DMS153 (cell line): ENCODE data around the gene CHAMP1.

Experiments used
- DNase-seq: peaks from one replicate; lab custom pipeline; 2025; lab: John Stamatoyannopoulos, UW

The CHAMP1 gene

GRCh38 chr13:114314074-114314912 lies at the start of gene CHAMP1:
Gene CHAMP1, plus strand, starts transcription at chr13:114314503. Its CDS starts 9,340 bp downstream, at chr13:114323843.
- peak; percentile 89 for DNase-seq

GRCh38 chr13:114264886-114265611 lies 49.3 kb upstream of the CHAMP1 start:
- DNase-seq, result no peak

GRCh38 chr13:114266241-114266640 lies 48.1 kb upstream of the CHAMP1 start:
- no peak for DNase-seq

- no peak for DNase-seq
These were observed 45.7 kb upstream of the CHAMP1 start for GRCh38 chr13:114268344-114269280.

- no peak for DNase-seq
These were observed 45.0 kb upstream of the CHAMP1 start for GRCh38 chr13:114269281-114269770.

GRCh38 chr13:114272977-114273376 lies 41.3 kb upstream of the CHAMP1 start:
- no peak for DNase-seq

- DNase-seq, result no peak
These were observed 39.0 kb upstream of the CHAMP1 start for GRCh38 chr13:114275304-114275703.

GRCh38 chr13:114279146-114279545 lies 35.2 kb upstream of the CHAMP1 start:
- no peak for DNase-seq

- DNase-seq, result no peak
These were observed 34.4 kb upstream of the CHAMP1 start for GRCh38 chr13:114279758-114280355.

- DNase-seq, result peak; percentile 74
These were observed 32.8 kb upstream of the CHAMP1 start, which contains the start of gene UPF3A for GRCh38 chr13:114281351-114282040. Gene UPF3A, plus strand, starts transcription at chr13:114281601. Its CDS starts 39 bp downstream, at chr13:114281640.

GRCh38 chr13:114282041-114282670 lies 32.1 kb upstream of the CHAMP1 start:
- no peak for DNase-seq

GRCh38 chr13:114283576-114283975 lies 30.7 kb upstream of the CHAMP1 start:
- no peak for DNase-seq

- DNase-seq, result no peak
These were observed 29.6 kb upstream of the CHAMP1 start for GRCh38 chr13:114284680-114285079.

- no peak for DNase-seq
These were observed 29.0 kb upstream of the CHAMP1 start for GRCh38 chr13:114285166-114285808.

GRCh38 chr13:114286808-114287207 lies 27.5 kb upstream of the CHAMP1 start:
- DNase-seq, result no peak

- no peak for DNase-seq
These were observed 26.1 kb upstream of the CHAMP1 start for GRCh38 chr13:114288157-114288591.

GRCh38 chr13:114296448-114296847 lies 17.9 kb upstream of the CHAMP1 start:
- no peak for DNase-seq

GRCh38 chr13:114296902-114297301 lies 17.4 kb upstream of the CHAMP1 start:
- no peak for DNase-seq

- no peak for DNase-seq
These were observed 15.4 kb upstream of the CHAMP1 start for GRCh38 chr13:114298866-114299265.
